ENCODE results near the gene TMSB10. TPM values are rescaled to one million over a fixed set of nuclear protein-coding genes. Genes with fewer than 3 reads are reported as not detected.

TMSB10 gene
- total and polyA plus RNA-seq, 8 donors, result 1,864 to 2,766 (median 2,518) TPM

- peak overlapping the region; percentile 44 to 57 for H3K4me3 ChIP-seq
- H3K9me3 ChIP-seq, result no peaks in the 10 kb centered on the region
- TF ChIP-seq CTCF (IDR thresholded peaks at IDR 0.05), result no peak
- no peak overlapping the region for H3K27ac ChIP-seq
- DNase-seq (no peak), ATAC-seq (peak; percentile 17)
- intact Hi-C loops (cut with DNase I), result no loop called here
- peaks cover 13 to 42% of the 10 kb centered on the region in 2 donors for H3K27me3 ChIP-seq
- H3K4me1 ChIP-seq, result peaks cover 13 to 33% of the 10 kb centered on the region in 2 donors
- no peaks in the 10 kb centered on the region for H3K36me3 ChIP-seq
These were observed 25.7 kb upstream of the TMSB10 start for GRCh38 chr2:84879584-84880394.

GRCh38 chr2:84880395-84880644, 25.1 kb upstream of the TMSB10 start:
- no peak overlapping the region for H3K27ac ChIP-seq
- H3K4me3 ChIP-seq, result peak overlapping the region; percentile 44 to 57
- H3K27me3 ChIP-seq, result peaks cover 13 to 42% of the 10 kb centered on the region in 2 donors
- H3K9me3 ChIP-seq, result no peaks in the 10 kb centered on the region
- no peak for ATAC-seq
- intact Hi-C loops (cut with DNase I), result no loop called here
- no peaks in the 10 kb centered on the region for H3K36me3 ChIP-seq
- H3K4me1 ChIP-seq, result peaks cover 13 to 33% of the 10 kb centered on the region in 2 donors
- no peak for DNase-seq
- TF ChIP-seq CTCF (IDR thresholded peaks at IDR 0.05), result no peak

GRCh38 chr2:84880645-84881521, 24.6 kb upstream of the TMSB10 start, which contains the start of gene TRABD2A:
Gene TRABD2A, minus strand, starts transcription at chr2:84881084. Its CDS starts 45 bp downstream, at chr2:84881039.
- no peaks in the 10 kb centered on the region for H3K36me3 ChIP-seq
- H3K9me3 ChIP-seq, result no peaks in the 10 kb centered on the region
- peak; percentile 61 for ATAC-seq
- peaks cover 13 to 33% of the 10 kb centered on the region in 2 donors for H3K4me1 ChIP-seq
- peaks cover 13 to 42% of the 10 kb centered on the region in 2 donors for H3K27me3 ChIP-seq
- intact Hi-C loops (cut with DNase I), result no loop called here
- H3K27ac ChIP-seq, result no peak within 1 kb of the TSS
- H3K4me3 ChIP-seq, result peak within 1 kb of the TSS; percentile 44 to 57
- TF ChIP-seq CTCF (IDR thresholded peaks at IDR 0.05), result no peak
- DNase-seq, result peak in 1 of 4 donors; percentile 91

DNA sequence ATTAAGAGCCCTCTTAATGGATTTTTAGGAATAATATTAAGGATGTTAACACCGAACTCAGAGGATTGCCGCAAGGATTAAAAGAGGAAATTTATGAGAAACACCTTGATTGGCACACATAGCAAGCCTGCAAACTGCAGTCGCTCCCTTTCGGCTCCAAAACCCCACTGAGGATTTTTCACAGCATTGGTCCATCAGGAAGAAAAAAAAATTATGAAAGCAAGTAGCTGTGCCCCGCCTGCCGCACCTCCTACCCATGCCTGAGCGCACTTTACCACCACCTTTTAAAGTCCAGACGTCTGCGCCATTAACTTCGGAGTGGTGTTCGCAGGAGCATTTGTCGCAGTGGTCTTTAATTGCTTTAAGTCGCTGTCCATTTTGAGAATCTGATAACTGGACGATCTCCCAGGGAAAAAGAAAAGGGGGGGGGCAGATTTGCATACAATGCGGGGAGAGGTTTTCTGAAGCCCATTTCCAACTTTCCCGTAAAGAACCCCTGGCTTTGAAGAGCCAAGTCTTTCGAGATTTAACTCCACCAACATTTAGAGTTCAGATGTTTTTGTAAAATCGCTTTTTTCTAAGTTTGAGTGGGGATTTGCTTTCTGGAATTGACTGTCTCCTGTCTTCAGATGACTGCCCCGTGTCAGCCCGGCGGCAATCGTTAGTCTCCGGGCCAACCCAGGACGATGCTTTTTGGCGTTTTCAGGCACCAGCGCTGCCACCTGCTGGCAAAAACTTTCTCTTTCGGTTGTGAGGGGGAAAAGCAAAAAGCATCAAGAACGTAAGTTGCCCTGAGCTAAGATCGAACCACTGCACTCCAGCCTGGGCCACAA, 23.7 kb upstream of the TMSB10 start:
- DNase-seq (peak; percentile 74 to 89 (median 83)), ATAC-seq (peak; percentile 87)
- Histone ChIP-seq H3K36me3 (no peaks in the 10 kb centered on the region), H3K9me3 (no peaks in the 10 kb centered on the region), H3K4me3 (peak overlapping the region; percentile 44 to 57), H3K4me1 (peaks cover 13 to 33% of the 10 kb centered on the region in 2 donors), H3K27ac (no peak overlapping the region), H3K27me3 (peaks cover 13 to 42% of the 10 kb centered on the region in 2 donors)
- peak; percentile 57 to 63 for TF ChIP-seq CTCF (IDR thresholded peaks at IDR 0.05)
- intact Hi-C loops (cut with DNase I), result no loop called here

All from left lung (tissue), 10 donors.